T-cell (primary cell): ENCODE results near the gene LINC00237. TPM values are rescaled to one million over a fixed set of nuclear protein-coding genes. Genes with fewer than 3 reads are reported as not detected.

Source experiments
- ATAC-seq, 4 experiments: fragments of 200-7000 bp in 3 of 4; fragments of 150-1000 bp in 1 of 4; cut with Tn5 transposase; replicated peaks in 1 of 4; 1 replicate in 3 of 4; 2 replicates in 1 of 4; pipeline ENCODE4 v1.10.0; 2021; ENCODE audit warnings: moderate library complexity in 3 of 4, mild to moderate bottlenecking in 2 of 4, moderate number of reproducible peaks in 1 of 4
- CTCF ChIA-PET, 2 donors: fragments of 300-600 bp; sonication (Branson Sonifier 250); formaldehyde crosslinking; loops; one replicate each; lab custom pipeline; 2022; ENCODE audit warnings: antibody characterized with exemption in 2 of 2; lab: Charles Lee
- POLR2A ChIA-PET, 2 donors: fragments of 300-600 bp; sonication (Branson Sonifier 250); formaldehyde crosslinking; loops; one replicate each; lab custom pipeline; 2022; ENCODE audit warnings: antibody characterized with exemption in 2 of 2; lab: Charles Lee
- DNase-seq, 35 experiments: peaks; one replicate each; pipeline versions ENCODE4 v3.0.0 to v3.0.0-alpha.2; 2013 to 2023
- H3K27ac ChIP-seq: one replicate; pipeline ENCODE4 v1.5.1; 2013; ENCODE audit warnings: low read length
- H3K27me3 ChIP-seq, 2 experiments: replicated peaks in 1 of 2; 1 replicate in 1 of 2; 2 replicates in 1 of 2; pipeline versions ENCODE4 v1.6.1 to v1.7.0; 2013; ENCODE audit warnings: low read length in 1 of 2, mixed read lengths in 1 of 2; ENCODE audit not compliant: control insufficient read depth in 2 of 2, insufficient read depth in 2 of 2; ENCODE audit errors: extremely low read depth in 1 of 2
- H3K36me3 ChIP-seq, 2 donors: 1 replicate in 1 of 2; 2 replicates in 1 of 2; pipeline versions ENCODE4 v1.6.1 to v1.7.0; 2013; ENCODE audit warnings: low read length in 1 of 2; ENCODE audit not compliant: control insufficient read depth in 2 of 2, insufficient read depth in 1 of 2; ENCODE audit errors: extremely low read depth in 1 of 2
- H3K4me1 ChIP-seq, 2 experiments: 1 replicate in 1 of 2; 2 replicates in 1 of 2; pipeline versions ENCODE4 v1.6.1 to v1.7.0; 2013; ENCODE audit warnings: low read length in 2 of 2, mixed read lengths in 1 of 2; ENCODE audit not compliant: insufficient read depth in 2 of 2, control insufficient read depth in 1 of 2; ENCODE audit errors: extremely low read depth in 1 of 2
- H3K4me3 ChIP-seq, 2 donors: 1 replicate in 1 of 2; 2 replicates in 1 of 2; pipeline versions ENCODE4 v1.5.1 to v1.7.0; 2013; ENCODE audit warnings: mild to moderate bottlenecking in 2 of 2, low read length in 1 of 2, moderate library complexity in 1 of 2; ENCODE audit not compliant: control insufficient read depth in 1 of 2; ENCODE audit errors: extremely low read depth in 1 of 2
- H3K9me3 ChIP-seq: 2 replicates; pipeline ENCODE4 v1.7.0; 2013
- H3K27ac Mint-ChIP-seq, 2 donors: one replicate each; pipeline ENCODE4 v1.8.0; 2020 to 2021; ENCODE audit warnings: mild to moderate bottlenecking in 2 of 2, mixed read lengths in 2 of 2
- H3K27me3 Mint-ChIP-seq, 2 donors: one replicate each; pipeline ENCODE4 v1.8.0; 2021 to 2022; ENCODE audit warnings: mixed read lengths in 2 of 2
- H3K36me3 Mint-ChIP-seq: one replicate; pipeline ENCODE4 v1.8.0; 2021; ENCODE audit warnings: mixed read lengths
- H3K4me1 Mint-ChIP-seq, 3 donors: one replicate each; pipeline ENCODE4 v1.8.0; 2020 to 2022; ENCODE audit warnings: mixed read lengths in 3 of 3, mild to moderate bottlenecking in 1 of 3
- H3K4me3 Mint-ChIP-seq, 3 donors: one replicate each; pipeline ENCODE4 v1.8.0; 2020 to 2022; ENCODE audit warnings: mild to moderate bottlenecking in 3 of 3, mixed read lengths in 3 of 3, moderate library complexity in 3 of 3
- H3K9me3 Mint-ChIP-seq, 3 donors: one replicate each; pipeline ENCODE4 v1.8.0; 2020 to 2022; ENCODE audit warnings: mixed read lengths in 3 of 3
- WGBS: methylation state at CpG from one replicate; pipeline ENCODE4 v1.1.5; 2013; ENCODE audit warnings: missing lambda C conversion rate; ENCODE audit not compliant: insufficient coverage; 5-methylcytosine and 5-hydroxymethylcytosine counted together
- total RNA-seq, 35 experiments: library from RNA in 6 of 35; stranded (reverse) in 6 of 35; fragments of 120-200 nt in 1 of 35; gene quantifications; one replicate each; pipeline versions ENCODE4 v1.2.1 to v1.2.4 and lab custom pipeline; 2013 to 2026

The LINC00237 gene
- total RNA-seq, 5 donors from 2014 or later (not counting 1 experiment from before 2014, with no cell fraction given), result not detected

DNA sequence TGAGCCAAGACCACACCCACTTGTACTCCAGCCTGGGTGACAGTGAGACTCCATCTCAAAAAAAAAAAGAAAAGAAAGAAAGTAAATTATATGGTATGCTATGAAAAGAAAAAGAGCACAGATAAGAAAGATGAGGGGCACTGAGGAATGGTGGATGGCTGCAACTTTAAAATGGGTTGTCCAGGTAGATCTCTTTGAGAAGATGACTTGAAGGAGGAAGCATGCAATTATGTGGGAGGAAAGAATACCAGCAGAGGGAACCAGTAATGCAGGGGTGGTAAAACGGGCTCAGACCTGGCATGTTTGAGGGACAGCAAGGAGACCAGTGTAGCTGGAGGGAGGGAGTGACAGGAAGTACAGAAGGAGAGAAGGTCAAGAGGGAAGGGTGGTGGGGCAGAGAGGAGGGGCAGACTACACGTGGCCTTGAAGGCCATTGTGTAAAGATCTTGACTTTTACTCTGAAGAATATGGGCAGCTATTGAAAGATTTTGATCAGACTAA is 22.3 kb downstream of the LINC00237 start:
- WGBS, result 18% methylated on average over 1 of the region's 2 CpGs
- Histone ChIP-seq H3K4me1 (no peaks in the 10 kb centered on the region), H3K36me3 (no peaks in the 10 kb centered on the region), H3K27me3 (peaks cover 5% of the 10 kb centered on the region in 2 experiments), H3K4me3 (no peak overlapping the region), H3K9me3 (no peaks in the 10 kb centered on the region), H3K27ac (no peak overlapping the region)
- no peaks in the 10 kb centered on the region for H3K4me1 Mint-ChIP-seq
- H3K36me3 Mint-ChIP-seq, result no peaks in the 10 kb centered on the region
- H3K4me3 Mint-ChIP-seq, result no peak overlapping the region
- H3K9me3 Mint-ChIP-seq, result no peaks in the 10 kb centered on the region
- no peak overlapping the region for H3K27ac Mint-ChIP-seq
- no peak for ATAC-seq
- no peak for DNase-seq
- peaks cover 47 to 48% of the 10 kb centered on the region in 2 donors for H3K27me3 Mint-ChIP-seq
- ChIA-PET CTCF (no interaction called here), POLR2A (no interaction called here)

DNA sequence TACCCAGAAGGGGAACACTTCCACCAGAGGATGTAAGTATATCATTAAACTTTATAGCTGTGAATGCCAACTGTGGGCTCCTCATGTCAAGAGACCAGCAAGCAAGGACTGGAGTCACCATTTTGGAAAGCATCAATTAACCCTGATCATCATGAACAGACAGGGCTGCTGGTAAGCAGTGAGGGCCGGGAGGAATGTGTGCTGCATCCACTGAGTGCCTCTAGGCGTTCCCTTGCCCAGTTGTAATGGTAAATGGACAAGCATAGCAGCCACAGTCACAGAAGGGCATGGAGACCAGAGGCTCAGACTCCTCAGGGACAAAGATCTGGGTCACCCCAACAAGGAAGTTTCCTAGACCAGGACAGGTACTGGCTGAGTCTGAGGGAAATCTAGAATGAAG is 23.6 kb downstream of the LINC00237 start:
- CTCF ChIA-PET, result no interaction called here

DNA sequence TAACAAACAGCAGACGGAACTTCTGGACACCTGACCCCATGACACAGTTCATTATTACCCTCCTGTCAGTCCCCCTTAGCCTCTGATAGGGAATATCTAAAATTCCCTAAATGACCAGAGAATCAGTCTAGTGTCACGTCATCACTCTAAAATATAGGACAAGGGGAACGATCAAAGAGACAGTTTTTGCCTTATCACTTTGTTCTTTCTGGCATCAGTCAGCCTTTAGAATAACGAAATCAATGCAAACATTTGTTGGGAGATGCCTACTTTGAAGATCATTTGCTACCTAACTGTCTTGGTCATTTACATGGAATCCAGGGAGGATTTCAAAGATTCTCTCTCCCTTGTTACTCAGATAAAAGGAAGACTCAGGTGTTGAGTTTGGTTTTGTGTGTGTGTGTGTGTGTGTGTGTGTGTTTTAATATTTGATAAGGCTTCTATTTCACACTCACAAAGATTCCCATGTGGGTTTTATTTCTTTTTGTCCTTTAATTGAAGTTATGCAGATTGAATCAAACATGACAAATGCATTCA is 28.3 kb downstream of the LINC00237 start:
- peaks cover 30 to 37% of the 10 kb centered on the region in 2 donors for H3K27me3 Mint-ChIP-seq
- no peak for ATAC-seq
- H3K9me3 Mint-ChIP-seq, result no peaks in the 10 kb centered on the region
- H3K4me3 ChIP-seq, result no peak overlapping the region
- ChIA-PET CTCF (no interaction called here), POLR2A (no interaction called here)
- H3K36me3 ChIP-seq, result no peaks in the 10 kb centered on the region
- no peaks in the 10 kb centered on the region for H3K36me3 Mint-ChIP-seq
- no peak overlapping the region for H3K27ac ChIP-seq
- H3K9me3 ChIP-seq, result no peaks in the 10 kb centered on the region
- no peaks in the 10 kb centered on the region for H3K4me1 Mint-ChIP-seq
- DNase-seq, result no peak
- H3K27ac Mint-ChIP-seq, result no peak overlapping the region
- WGBS, result 71% methylated on average over 1 of the region's 4 CpGs
- peaks cover 2 to 19% of the 10 kb centered on the region in 2 experiments for H3K27me3 ChIP-seq
- H3K4me1 ChIP-seq, result no peaks in the 10 kb centered on the region
- H3K4me3 Mint-ChIP-seq, result no peak overlapping the region

More for the DNA sequence above, 23.6 kb downstream of the LINC00237 start:
- H3K4me1 ChIP-seq, result no peaks in the 10 kb centered on the region
- H3K27me3 Mint-ChIP-seq, result peaks cover 42 to 48% of the 10 kb centered on the region in 2 donors
- no peak overlapping the region for H3K4me3 ChIP-seq
- no peaks in the 10 kb centered on the region for H3K36me3 Mint-ChIP-seq
- H3K4me3 Mint-ChIP-seq, result no peak overlapping the region
- no peak overlapping the region for H3K27ac ChIP-seq
- no peak for ATAC-seq
- H3K9me3 Mint-ChIP-seq, result no peaks in the 10 kb centered on the region
- no peaks in the 10 kb centered on the region for H3K4me1 Mint-ChIP-seq
- H3K36me3 ChIP-seq, result no peaks in the 10 kb centered on the region
- H3K9me3 ChIP-seq, result no peaks in the 10 kb centered on the region
- DNase-seq, result no peak
- H3K27me3 ChIP-seq, result peaks cover 2 to 5% of the 10 kb centered on the region in 2 experiments
- POLR2A ChIA-PET, result no interaction called here
- WGBS, result 50% methylated on average over 2 of the region's 2 CpGs
- no peak overlapping the region for H3K27ac Mint-ChIP-seq

DNA sequence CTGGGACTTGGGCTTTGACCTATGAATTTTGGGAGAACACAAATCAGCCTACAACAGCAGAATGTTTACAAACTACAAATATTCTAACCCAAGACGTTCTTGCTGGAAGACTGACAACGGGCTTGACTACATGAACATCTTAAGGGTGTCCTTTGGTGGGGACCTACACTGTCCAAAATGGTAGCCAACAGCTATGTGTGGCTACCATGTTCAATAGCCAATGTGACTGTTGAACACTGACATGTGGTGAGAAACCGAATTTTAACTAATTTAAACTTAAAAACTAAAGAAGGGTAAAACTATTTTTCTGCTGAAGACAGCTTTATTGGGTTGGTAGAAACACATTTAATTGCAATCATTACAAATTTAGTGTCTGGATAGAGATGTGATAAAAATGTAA is 30.1 kb downstream of the LINC00237 start:
- CTCF ChIA-PET, result interaction anchor here in 1 of 2 donors (0.7 kb wide), 1 partner anchor 60 kb away, joined by 5 read pairs; no protein-coding TSS in a partner anchor

DNA sequence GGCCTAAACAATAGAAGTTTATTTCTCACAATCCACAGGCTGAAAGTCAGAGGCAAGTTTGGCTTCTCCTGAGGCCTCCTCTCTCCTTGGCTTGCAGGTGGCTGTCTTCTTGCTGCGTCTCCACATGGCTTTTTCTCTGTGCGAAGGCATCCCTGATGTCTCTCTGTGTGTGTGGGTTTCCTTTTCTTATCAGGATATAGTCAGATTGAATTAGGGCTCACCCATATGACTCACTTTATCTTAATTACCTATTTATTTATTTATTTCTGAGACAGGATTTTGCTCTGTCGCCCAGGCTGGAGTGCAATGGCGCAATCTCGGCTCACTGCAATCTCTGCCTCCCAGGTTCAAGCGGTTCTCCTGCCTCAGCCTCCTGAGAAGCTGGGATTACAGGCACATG is 30.7 kb downstream of the LINC00237 start:
- CTCF ChIA-PET, result interaction anchor here in 1 of 2 donors (0.7 kb wide), 1 partner anchor 47 kb away, joined by 4 read pairs; no protein-coding TSS in a partner anchor
- no CpG with 5 or more reads among the region's 6 CpGs for WGBS
- no peaks in the 10 kb centered on the region for H3K9me3 ChIP-seq
- ATAC-seq (no peak), DNase-seq (no peak)
- H3K27me3 Mint-ChIP-seq, result peaks cover 33 to 38% of the 10 kb centered on the region in 2 donors
- no peaks in the 10 kb centered on the region for H3K4me1 Mint-ChIP-seq
- no peak overlapping the region for H3K27ac ChIP-seq
- no peaks in the 10 kb centered on the region for H3K9me3 Mint-ChIP-seq
- no peak overlapping the region for H3K4me3 ChIP-seq
- peaks cover 2 to 16% of the 10 kb centered on the region in 2 experiments for H3K27me3 ChIP-seq
- no peak overlapping the region for H3K4me3 Mint-ChIP-seq
- POLR2A ChIA-PET, result no interaction called here
- no peaks in the 10 kb centered on the region for H3K36me3 Mint-ChIP-seq
- H3K27ac Mint-ChIP-seq, result no peak overlapping the region
- no peaks in the 10 kb centered on the region for H3K4me1 ChIP-seq
- H3K36me3 ChIP-seq, result no peaks in the 10 kb centered on the region

More for the DNA sequence above, 30.1 kb downstream of the LINC00237 start:
- H3K27ac ChIP-seq, result no peak overlapping the region
- H3K4me1 Mint-ChIP-seq, result no peaks in the 10 kb centered on the region
- peaks cover 30 to 38% of the 10 kb centered on the region in 2 donors for H3K27me3 Mint-ChIP-seq
- no peak overlapping the region for H3K27ac Mint-ChIP-seq
- H3K36me3 ChIP-seq, result no peaks in the 10 kb centered on the region
- no peaks in the 10 kb centered on the region for H3K4me1 ChIP-seq
- no peak overlapping the region for H3K4me3 ChIP-seq
- H3K36me3 Mint-ChIP-seq, result no peaks in the 10 kb centered on the region
- H3K4me3 Mint-ChIP-seq, result no peak overlapping the region
- no peaks in the 10 kb centered on the region for H3K9me3 Mint-ChIP-seq
- DNase-seq, result no peak
- POLR2A ChIA-PET, result interaction anchor here in 1 of 2 donors (0.6 kb wide), 1 partner anchor 250 kb away, joined by 3 read pairs; no protein-coding TSS in a partner anchor
- H3K9me3 ChIP-seq, result no peaks in the 10 kb centered on the region
- no peak for ATAC-seq
- peaks cover 2 to 16% of the 10 kb centered on the region in 2 experiments for H3K27me3 ChIP-seq
- WGBS, result 60% methylated on average over 1 of the region's 3 CpGs

DNA sequence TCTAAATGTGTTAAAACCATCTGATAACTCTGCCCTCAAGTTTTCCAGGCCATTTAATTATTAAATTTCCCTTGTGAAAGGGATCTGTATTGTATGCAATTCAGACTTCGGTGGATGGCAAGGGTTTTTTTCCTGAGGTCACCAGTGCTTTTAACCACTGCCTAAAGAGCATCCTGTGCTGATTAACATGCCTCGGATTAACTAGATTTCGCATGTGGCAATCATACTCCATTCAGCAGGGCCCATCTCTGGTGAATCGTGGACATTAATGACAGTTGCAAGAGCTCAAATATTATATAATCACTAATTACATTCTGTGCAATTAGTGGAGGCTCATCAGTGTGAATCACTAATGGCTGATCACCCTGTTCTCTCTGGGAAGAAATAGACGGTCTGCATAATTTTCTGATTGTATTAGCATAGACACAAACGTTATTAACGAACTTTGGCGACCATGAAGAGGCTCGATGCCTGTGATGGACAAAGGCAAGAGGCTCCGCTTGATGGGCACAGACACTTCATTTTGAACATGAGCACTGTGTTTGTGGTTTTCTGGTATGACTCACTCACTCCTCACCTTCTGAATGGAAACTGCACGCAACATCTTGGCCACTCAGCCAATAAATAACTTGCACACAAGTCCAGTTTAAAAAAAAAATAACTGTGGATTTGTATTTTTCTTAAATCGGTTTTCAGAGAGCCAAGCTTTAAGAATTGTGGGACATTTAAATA is 31.4 kb downstream of the LINC00237 start:
- no peak overlapping the region for H3K27ac Mint-ChIP-seq
- Histone ChIP-seq H3K4me3 (no peak overlapping the region), H3K36me3 (no peaks in the 10 kb centered on the region), H3K4me1 (no peaks in the 10 kb centered on the region), H3K27me3 (peaks cover 2 to 14% of the 10 kb centered on the region in 2 experiments), H3K27ac (no peak overlapping the region), H3K9me3 (no peaks in the 10 kb centered on the region)
- no peak overlapping the region for H3K4me3 Mint-ChIP-seq
- ChIA-PET CTCF (interaction anchor here (0.7 to 1.2 kb wide), 2 partner anchors 26 to 47 kb away, joined by 4 read pairs; no protein-coding TSS in a partner anchor), POLR2A (no interaction called here)
- H3K36me3 Mint-ChIP-seq, result no peaks in the 10 kb centered on the region
- H3K4me1 Mint-ChIP-seq, result no peaks in the 10 kb centered on the region
- ATAC-seq, result no peak
- WGBS, result 83% methylated on average over 8 of the region's 12 CpGs
- no peaks in the 10 kb centered on the region for H3K9me3 Mint-ChIP-seq
- peaks cover 31 to 35% of the 10 kb centered on the region in 2 donors for H3K27me3 Mint-ChIP-seq
- no peak for DNase-seq
